Transverse colon (tissue), 4 donors: ENCODE results near the gene CWC25. TPM values are rescaled to one million over a fixed set of nuclear protein-coding genes. Genes with fewer than 3 reads are reported as not detected.

Experiments
- DNase-seq: peaks from one replicate; pipeline ENCODE4 v3.0.0-alpha.2; 2019
- H3K27ac ChIP-seq, 4 donors: fragments of 200-600 bp; sonication (generic); 2 replicates each; pipeline ENCODE4 v1.5.1; 2016 to 2018; ENCODE audit warnings: inconsistent platforms in 4 of 4
- H3K27me3 ChIP-seq: fragments of 200-600 bp; sonication (generic); 2 replicates; pipeline ENCODE4 v1.5.1; 2017; ENCODE audit warnings: inconsistent platforms
- H3K36me3 ChIP-seq, 4 donors: fragments of 200-600 bp; sonication (generic); 2 replicates each; pipeline ENCODE4 v1.5.1; 2017 to 2019; ENCODE audit warnings: inconsistent platforms in 4 of 4
- H3K4me1 ChIP-seq, 4 donors: fragments of 200-600 bp; sonication (generic); 2 replicates each; pipeline ENCODE4 v1.5.1; 2017 to 2020; ENCODE audit warnings: inconsistent platforms in 4 of 4
- H3K4me3 ChIP-seq, 4 donors: fragments of 200-600 bp; sonication (generic); 1 replicate in 1 of 4; 2 replicates in 3 of 4; pipeline versions ENCODE4 v1.5.1 to v1.6.1; 2017 to 2019; ENCODE audit warnings: inconsistent platforms in 4 of 4
- H3K9me3 ChIP-seq, 2 donors: fragments of 200-600 bp; sonication (generic); 2 replicates each; pipeline ENCODE4 v1.5.1; 2017 to 2019; ENCODE audit warnings: inconsistent platforms in 2 of 2
- EP300 ChIP-seq: sonication (generic); formaldehyde crosslinking; IDR thresholded peaks from one replicate; pipeline ENCODE4 v1.6.1; 2017; ENCODE audit warnings: antibody characterized with exemption, low read depth
- POLR2A ChIP-seq: fragments of 450-650 bp; IDR thresholded peaks from one replicate; pipeline ENCODE4 v1.6.1; 2016; ENCODE audit warnings: antibody characterized with exemption, mild to moderate bottlenecking, moderate library complexity
- POLR2AphosphoS5 ChIP-seq, 3 donors: sonication (generic); formaldehyde crosslinking; IDR thresholded peaks; one replicate each; pipeline ENCODE4 v1.6.1; 2016; ENCODE audit warnings: antibody characterized with exemption in 3 of 3
- WGBS, 2 donors: methylation state at CpG; one replicate each; pipeline ENCODE4 v1.1.5; 2018; ENCODE audit warnings: low coverage in 1 of 2; 5-methylcytosine and 5-hydroxymethylcytosine counted together
- in situ Hi-C, 4 donors: fragments of 200-750 bp; cut with MboI; loops; one replicate each; pipeline versions ENCODE4 v1.15.0 to v1.15.1; 2017; ENCODE audit warnings: low sequenced_read_pairs in 3 of 4, low pct_ligation_motif_present in 1 of 4, low pct_unique_long_range_greater_than_20kb in 1 of 4
- intact Hi-C: fragments of 100-400 bp; cut with DNase I; formaldehyde crosslinking; loops from one replicate; pipeline ENCODE4 v1.15.1; 2023; ENCODE audit warnings: low total_unique reads
- total RNA-seq, 4 donors: library from RNA; depleted of rRNA; stranded (reverse); fragments of >200 nt; gene quantifications; one replicate each; pipeline ENCODE4 v1.1.0, GENCODE V29; 2016
- TF ChIP-seq, protein P1 (sequence below), 5 experiments: fragments of 200-600 bp in 3 of 5; fragments of 450-650 bp in 2 of 5; sonication (generic) in 3 of 5; IDR thresholded peaks; 1 replicate in 2 of 5; 2 replicates in 3 of 5; pipeline ENCODE4 v1.5.1; 2016 to 2017; ENCODE audit warnings: antibody characterized with exemption in 5 of 5, inconsistent platforms in 3 of 5, mild to moderate bottlenecking in 2 of 5, moderate library complexity in 1 of 5

Gene CWC25
- total RNA-seq, 4 donors from 2014 or later: 22.1 to 97.3 (median 37.5) TPM

DNA sequence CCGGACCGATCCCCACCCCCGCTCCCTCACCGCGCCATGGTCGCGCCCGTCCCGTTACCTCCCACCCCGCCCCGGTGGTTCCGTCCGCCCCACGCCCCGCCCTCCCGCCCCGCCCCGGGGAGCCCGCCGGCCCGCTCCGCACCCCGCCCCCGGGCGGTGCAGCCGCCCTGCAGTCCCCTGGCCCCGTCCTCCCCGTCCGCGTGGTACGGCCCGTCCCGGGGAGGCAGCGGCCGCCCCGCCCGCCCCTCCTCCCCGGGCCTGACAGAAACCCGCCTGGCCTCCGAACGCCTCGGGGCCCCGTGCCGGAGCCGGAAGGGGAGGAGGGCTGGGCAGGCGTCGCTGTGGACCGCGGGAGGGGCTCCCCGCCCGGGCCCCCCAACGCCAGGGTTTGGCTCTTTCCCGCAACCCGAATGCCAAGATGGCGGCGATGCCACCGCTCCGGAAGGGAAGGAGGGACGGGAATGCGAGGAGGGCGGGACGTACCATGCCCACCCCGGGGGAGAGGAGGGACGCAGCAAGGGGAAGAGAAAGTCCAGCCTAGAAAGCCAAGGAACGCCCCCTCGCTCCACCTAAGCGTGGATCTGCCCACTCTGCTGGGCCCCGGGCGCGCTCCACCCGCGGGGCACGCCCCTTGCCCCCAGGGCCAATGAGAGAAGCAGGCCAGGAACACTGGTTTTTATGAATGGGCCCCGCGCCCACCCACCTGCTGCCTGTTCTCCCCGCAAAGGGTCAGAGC, 25.5 kb downstream of the CWC25 start, which contains the start of gene PIP4K2B:
Gene PIP4K2B (minus strand): TSS at position 56 of the 736 bp plus-strand sequence. CDS start 132 bp downstream, outside the sequence.
- intact Hi-C loops: no loop called here
- H3K4me1 ChIP-seq: peaks cover 19 to 35% (median 30%) of the 10 kb centered on the region in 4 donors

DNA sequence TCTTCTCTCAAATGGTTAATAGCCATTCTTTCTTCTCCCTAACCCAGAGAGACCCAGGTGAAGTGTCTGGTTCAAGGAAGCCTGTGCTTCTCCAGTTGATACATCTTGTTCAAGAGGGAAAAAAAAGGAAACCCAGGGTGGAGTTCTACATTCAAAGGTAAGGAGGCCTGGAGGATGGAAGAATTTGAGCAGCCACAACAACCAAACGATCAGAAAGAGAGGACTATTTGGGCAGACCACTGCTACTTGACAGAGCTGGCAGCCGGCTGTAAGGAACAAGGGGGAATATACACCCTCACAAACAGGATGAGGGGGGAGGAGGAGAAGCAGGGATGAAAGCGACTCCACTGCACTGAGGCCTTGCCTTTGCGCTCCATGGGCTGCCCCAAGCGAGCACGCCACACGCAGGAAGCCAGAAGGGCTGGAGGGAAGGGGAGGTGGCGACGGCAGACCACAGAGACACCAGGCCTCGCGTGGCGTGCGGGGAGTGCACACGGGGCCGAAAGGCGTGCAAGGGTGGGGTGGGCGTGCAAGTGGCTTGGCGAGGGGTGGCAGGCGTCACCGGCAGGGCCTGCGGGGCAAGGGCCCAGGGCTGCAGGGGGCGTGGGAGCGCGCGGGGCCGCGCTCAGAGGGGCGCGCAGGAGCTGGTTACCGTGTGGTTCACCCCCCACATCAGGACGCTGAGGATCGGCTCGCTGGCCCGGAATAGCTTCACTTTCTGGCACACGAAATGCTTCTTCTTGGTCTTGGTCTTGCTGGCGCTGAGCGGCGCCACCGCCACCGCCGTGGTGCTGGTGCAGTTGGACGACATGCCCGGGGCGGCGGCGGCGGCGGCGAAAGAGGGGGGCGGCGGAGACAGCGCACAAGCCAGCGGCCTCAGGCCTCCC, 26.3 kb downstream of the CWC25 start:
- TF ChIP-seq, protein P1, sequence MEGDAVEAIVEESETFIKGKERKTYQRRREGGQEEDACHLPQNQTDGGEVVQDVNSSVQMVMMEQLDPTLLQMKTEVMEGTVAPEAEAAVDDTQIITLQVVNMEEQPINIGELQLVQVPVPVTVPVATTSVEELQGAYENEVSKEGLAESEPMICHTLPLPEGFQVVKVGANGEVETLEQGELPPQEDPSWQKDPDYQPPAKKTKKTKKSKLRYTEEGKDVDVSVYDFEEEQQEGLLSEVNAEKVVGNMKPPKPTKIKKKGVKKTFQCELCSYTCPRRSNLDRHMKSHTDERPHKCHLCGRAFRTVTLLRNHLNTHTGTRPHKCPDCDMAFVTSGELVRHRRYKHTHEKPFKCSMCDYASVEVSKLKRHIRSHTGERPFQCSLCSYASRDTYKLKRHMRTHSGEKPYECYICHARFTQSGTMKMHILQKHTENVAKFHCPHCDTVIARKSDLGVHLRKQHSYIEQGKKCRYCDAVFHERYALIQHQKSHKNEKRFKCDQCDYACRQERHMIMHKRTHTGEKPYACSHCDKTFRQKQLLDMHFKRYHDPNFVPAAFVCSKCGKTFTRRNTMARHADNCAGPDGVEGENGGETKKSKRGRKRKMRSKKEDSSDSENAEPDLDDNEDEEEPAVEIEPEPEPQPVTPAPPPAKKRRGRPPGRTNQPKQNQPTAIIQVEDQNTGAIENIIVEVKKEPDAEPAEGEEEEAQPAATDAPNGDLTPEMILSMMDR (IDR thresholded peaks at IDR 0.05): no peak
- TF ChIP-seq POLR2AphosphoS5 (IDR thresholded peaks at IDR 0.05): no peak
- TF ChIP-seq EP300: no peak
- no peak for TF ChIP-seq POLR2A
- Histone ChIP-seq H3K27ac (peak overlapping the region; percentile 94 to 99 (median 97)), H3K4me3 (peak overlapping the region; percentile 72 to 88 (median 80)), H3K36me3 (peaks cover 0 to 23% (median 11%) of the 10 kb centered on the region in 4 donors), H3K9me3 (no peaks in the 10 kb centered on the region), H3K27me3 (no peaks in the 10 kb centered on the region), H3K4me1 (peaks cover 19 to 35% (median 30%) of the 10 kb centered on the region in 4 donors)
- intact Hi-C loops (no loop called here), in situ Hi-C loops (no loop called here)
- 0% methylated on average over 2 to 21 of the region's 53 CpGs for WGBS, 2 donors
- peak; percentile 62 for DNase-seq

More for the DNA sequence above, 25.5 kb downstream of the CWC25 start, which contains the start of gene PIP4K2B:
- WGBS, 2 donors: 0% methylated on average over 17 of the region's 76 CpGs; no CpG with 5 or more reads in 1 of the 2 donors
- peak; percentile 97 for DNase-seq
- Histone ChIP-seq H3K27me3 (no peaks in the 10 kb centered on the region), H3K27ac (peak within 1 kb of the TSS; percentile 94 to 99 (median 97)), H3K9me3 (no peaks in the 10 kb centered on the region), H3K36me3 (peaks cover 0 to 30% (median 15%) of the 10 kb centered on the region in 4 donors), H3K4me3 (peak within 1 kb of the TSS; percentile 72 to 88 (median 83))
- in situ Hi-C loops: no loop called here
- TF ChIP-seq, protein P1 (IDR thresholded peaks at IDR 0.05): no peak
- peak; percentile 63 for TF ChIP-seq POLR2A
- peak; percentile 69 to 88 (median 88) for TF ChIP-seq POLR2AphosphoS5 (IDR thresholded peaks at IDR 0.05)
- TF ChIP-seq EP300: peak; percentile 43

DNA sequence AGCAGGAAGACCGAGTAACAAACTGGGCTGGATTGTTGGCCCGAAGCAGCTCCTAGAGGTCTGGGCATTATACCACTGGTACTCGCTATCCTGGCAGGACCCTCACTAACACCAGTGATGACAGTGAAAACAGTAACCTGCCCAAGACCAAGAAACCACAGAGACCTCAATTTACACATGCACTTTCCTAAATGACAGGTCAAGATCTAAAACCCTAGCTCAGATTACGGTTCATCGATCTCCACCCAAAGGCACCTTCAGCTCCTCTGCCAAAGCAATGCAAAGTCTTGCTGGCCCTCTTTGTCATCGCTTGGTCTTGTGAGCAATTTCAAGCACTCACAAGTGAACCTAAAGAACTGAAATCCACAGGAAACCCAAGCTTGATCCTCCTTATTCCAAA, 27.3 kb downstream of the CWC25 start:
- 77 to 80% methylated on average over 2 to 6 of the region's 6 CpGs for WGBS, 2 donors
- peak overlapping the region; percentile 94 to 99 (median 97) for H3K27ac ChIP-seq
- intact Hi-C loops: no loop called here

More for the DNA sequence above, 27.3 kb downstream of the CWC25 start:
- Histone ChIP-seq H3K4me1 (peaks cover 19 to 35% (median 30%) of the 10 kb centered on the region in 4 donors), H3K36me3 (peaks cover 0 to 13% (median 7%) of the 10 kb centered on the region in 4 donors), H3K9me3 (no peaks in the 10 kb centered on the region), H3K4me3 (peak overlapping the region in 1 of 4 donors; percentile 88), H3K27me3 (no peaks in the 10 kb centered on the region)
- in situ Hi-C loops: no loop called here
- DNase-seq: no peak
- TF ChIP-seq, protein P1 (IDR thresholded peaks at IDR 0.05): no peak
- TF ChIP-seq EP300 (no peak), POLR2A (no peak), POLR2AphosphoS5 (IDR thresholded peaks at IDR 0.05) (no peak)
